HEK293T (cell line): Measurements from ENCODE around the gene ZIC1.

Experiments
- BHLHE40 ChIP-seq: fragments of 450-650 bp; IDR thresholded peaks from 2 replicates; pipeline ENCODE4 v1.6.1; 2016; ENCODE audit warnings: mild to moderate bottlenecking, moderate library complexity, borderline replicate concordance
- ELF4 ChIP-seq: fragments of 450-650 bp; IDR thresholded peaks from 2 replicates; pipeline ENCODE4 v1.6.1; 2017; ENCODE audit warnings: antibody characterized with exemption
- FOXA1 ChIP-seq: fragments of 450-650 bp; IDR thresholded peaks from 2 replicates; pipeline ENCODE4 v1.6.1; 2016; ENCODE audit warnings: mild to moderate bottlenecking
- FOXK2 ChIP-seq: fragments of 450-650 bp; IDR thresholded peaks from 2 replicates; pipeline ENCODE4 v1.6.1; 2016; ENCODE audit warnings: mild to moderate bottlenecking
- FOXM1 ChIP-seq: fragments of 450-650 bp; IDR thresholded peaks from 2 replicates; pipeline ENCODE4 v1.6.1; 2017; ENCODE audit warnings: mild to moderate bottlenecking, borderline replicate concordance
- HDGF ChIP-seq: fragments of 450-650 bp; IDR thresholded peaks from 2 replicates; pipeline ENCODE4 v1.6.1; 2017; ENCODE audit warnings: antibody characterized with exemption, borderline replicate concordance
- L3MBTL2 ChIP-seq: fragments of 450-650 bp; conservative IDR thresholded peaks from 2 replicates; pipeline ENCODE4 v1.6.1; 2016; ENCODE audit warnings: mild to moderate bottlenecking
- LEF1 ChIP-seq: fragments of 450-650 bp; IDR thresholded peaks from 2 replicates; pipeline ENCODE4 v1.6.1; 2017; ENCODE audit warnings: mild to moderate bottlenecking, borderline replicate concordance
- NFRKB ChIP-seq: fragments of 450-650 bp; IDR thresholded peaks from 2 replicates; pipeline ENCODE4 v1.6.1; 2016; ENCODE audit warnings: mild to moderate bottlenecking, moderate library complexity
- PKNOX1 ChIP-seq: fragments of 450-650 bp; IDR thresholded peaks from 2 replicates; pipeline ENCODE4 v1.6.1; 2016
- SP1 ChIP-seq: fragments of 450-650 bp; IDR thresholded peaks from 2 replicates; pipeline ENCODE4 v1.6.1; 2017
- SUZ12 ChIP-seq: fragments of 450-650 bp; IDR thresholded peaks from 2 replicates; pipeline ENCODE4 v1.6.1; 2016; ENCODE audit warnings: mild to moderate bottlenecking
- TARDBP ChIP-seq: fragments of 450-650 bp; IDR thresholded peaks from 2 replicates; pipeline ENCODE4 v1.6.1; 2016

GRCh38 chr3:147369661-147370123 is 39.5 kb upstream of the ZIC1 start:
- TF ChIP-seq FOXM1 = no peak
- no peak for TF ChIP-seq ELF4
- TF ChIP-seq BHLHE40 = no peak
- no peak for TF ChIP-seq FOXK2
- TF ChIP-seq HDGF = no peak
- no peak for TF ChIP-seq SP1
- no peak for TF ChIP-seq TARDBP
- no peak; the same call in none of the 2 replicates for TF ChIP-seq L3MBTL2
- no peak for TF ChIP-seq SUZ12
- TF ChIP-seq LEF1 = no peak
- TF ChIP-seq PKNOX1 = no peak
- no peak for TF ChIP-seq FOXA1
- no peak for TF ChIP-seq NFRKB
